ENCODE data around the gene FCN2.

Gene FCN2

GRCh38 chr9:134913041-134913712, 32.6 kb downstream of the FCN2 start:
- DNase-seq, result no peak

GRCh38 chr9:134913713-134914500, 33.3 kb downstream of the FCN2 start:
- DNase-seq, result no peak

DNA sequence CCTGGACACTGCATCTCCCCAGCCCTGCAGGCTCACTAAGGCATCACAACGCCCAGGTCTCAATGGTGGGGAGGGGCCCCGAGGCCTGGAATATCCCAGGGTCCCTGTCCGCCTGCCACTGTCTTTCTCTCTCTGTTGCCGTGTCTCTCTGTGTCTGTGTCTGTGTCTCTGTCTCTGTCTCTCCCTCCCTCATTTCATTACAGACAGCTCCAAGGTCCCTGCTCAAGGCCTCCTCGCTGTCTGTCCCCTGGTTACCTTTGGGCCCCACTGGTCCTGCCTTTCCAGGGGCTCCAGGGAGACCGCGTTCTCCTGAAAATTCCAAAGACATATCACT, 33.9 kb downstream of the FCN2 start:
- no peak for DNase-seq

DNA sequence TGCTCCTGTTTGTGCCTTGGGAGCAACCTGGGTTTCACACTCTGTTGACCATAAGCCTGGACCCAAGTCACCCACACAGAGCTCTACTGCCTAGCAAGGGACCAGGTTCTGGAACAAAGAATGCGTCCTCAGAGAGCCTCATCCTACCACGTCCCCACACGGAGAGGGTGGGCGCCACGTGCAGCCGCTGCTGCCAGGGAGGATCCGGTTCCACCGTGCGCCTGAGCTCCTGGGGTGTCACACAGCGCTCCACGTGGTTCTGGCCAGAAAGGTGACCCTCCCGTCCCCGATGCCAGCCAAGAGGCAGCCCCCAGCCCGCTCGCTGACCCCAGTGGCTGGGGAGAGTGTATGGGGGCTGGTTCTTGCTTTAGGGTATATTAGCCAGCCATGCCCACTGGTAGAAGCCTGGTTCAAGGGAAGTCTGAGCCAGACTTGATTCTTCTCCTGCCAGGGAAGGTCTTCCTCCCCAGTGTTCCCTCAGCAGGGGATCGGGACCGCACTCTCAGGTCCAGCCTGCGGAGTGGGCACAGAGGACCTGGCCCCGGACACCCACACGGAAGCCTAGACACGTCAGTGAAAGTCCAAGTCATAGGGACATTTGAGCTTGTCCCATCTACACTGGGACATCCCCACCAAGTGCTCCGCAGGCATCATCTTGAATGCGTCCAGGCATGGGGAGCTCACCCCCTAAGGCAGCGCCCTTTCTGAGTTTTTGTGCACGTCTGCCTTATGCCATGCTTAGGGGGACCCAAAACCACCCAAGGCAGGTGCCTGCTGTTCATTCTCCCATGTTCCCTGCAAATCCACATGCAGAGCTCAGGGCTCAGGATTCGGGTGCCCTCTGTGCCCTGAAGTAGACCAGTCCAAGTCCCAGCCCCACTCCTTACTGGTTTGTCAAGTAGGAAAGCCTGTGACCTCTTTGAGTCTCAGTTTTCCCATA, 34.7 kb downstream of the FCN2 start:
- no peak for DNase-seq

- DNase-seq, result no peak
These were observed 35.6 kb downstream of the FCN2 start for GRCh38 chr9:134916161-134916665.

DNA sequence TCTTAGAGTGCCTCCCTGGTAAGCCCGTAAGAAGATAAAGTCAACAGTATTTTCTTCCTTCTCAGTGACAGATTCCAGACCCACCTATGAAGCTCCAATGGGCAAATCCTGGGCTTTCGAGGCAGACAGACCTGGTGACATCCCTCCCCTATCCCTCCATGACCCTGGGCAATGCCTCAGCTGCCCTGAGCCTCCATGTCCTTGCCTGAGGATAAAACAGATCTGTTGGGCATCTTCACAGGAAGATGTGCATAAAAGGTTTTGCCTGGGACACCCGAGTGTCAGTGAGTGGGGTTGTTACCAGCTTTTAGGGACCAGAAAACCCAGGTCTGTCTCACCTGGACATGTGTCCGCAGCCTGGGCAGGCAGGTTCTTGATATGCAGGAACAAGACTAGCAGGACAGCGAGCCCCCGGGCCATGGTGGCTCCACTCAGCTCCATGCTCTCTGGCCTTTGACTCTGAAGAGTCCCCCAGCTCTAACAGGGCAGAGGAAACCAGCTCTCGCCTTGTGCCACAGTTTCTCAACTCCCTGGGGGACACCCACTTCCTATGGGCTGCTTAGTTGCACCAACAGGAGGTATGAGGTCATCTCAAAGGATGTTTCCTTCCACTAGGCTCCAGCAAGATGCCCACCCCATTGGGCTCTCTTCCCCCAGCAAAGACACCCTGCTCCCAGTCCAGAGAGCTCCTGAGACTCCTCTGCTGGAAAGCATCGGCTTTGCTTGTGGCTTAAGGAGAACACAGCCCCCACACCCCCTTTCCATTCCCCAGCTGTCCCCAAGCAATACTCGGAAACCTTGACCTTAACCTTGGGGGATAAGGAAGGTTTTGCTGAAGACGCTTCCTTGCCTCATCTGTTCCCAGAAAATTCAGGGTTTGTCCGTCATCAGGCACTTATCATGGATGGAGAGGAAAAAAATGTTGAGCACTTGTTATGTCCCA, 37.1 kb downstream of the FCN2 start, which contains the start of gene FCN1:
FCN1 (minus strand) TSS at position 482 of the 943 bp plus-strand sequence; CDS start at position 441, 41 bp downstream.
- no peak for DNase-seq

- DNase-seq, result no peak
These were observed 38.0 kb downstream of the FCN2 start for GRCh38 chr9:134918646-134919045.

- DNase-seq, result no peak
These were observed 38.7 kb downstream of the FCN2 start for GRCh38 chr9:134919303-134919702.

DNA sequence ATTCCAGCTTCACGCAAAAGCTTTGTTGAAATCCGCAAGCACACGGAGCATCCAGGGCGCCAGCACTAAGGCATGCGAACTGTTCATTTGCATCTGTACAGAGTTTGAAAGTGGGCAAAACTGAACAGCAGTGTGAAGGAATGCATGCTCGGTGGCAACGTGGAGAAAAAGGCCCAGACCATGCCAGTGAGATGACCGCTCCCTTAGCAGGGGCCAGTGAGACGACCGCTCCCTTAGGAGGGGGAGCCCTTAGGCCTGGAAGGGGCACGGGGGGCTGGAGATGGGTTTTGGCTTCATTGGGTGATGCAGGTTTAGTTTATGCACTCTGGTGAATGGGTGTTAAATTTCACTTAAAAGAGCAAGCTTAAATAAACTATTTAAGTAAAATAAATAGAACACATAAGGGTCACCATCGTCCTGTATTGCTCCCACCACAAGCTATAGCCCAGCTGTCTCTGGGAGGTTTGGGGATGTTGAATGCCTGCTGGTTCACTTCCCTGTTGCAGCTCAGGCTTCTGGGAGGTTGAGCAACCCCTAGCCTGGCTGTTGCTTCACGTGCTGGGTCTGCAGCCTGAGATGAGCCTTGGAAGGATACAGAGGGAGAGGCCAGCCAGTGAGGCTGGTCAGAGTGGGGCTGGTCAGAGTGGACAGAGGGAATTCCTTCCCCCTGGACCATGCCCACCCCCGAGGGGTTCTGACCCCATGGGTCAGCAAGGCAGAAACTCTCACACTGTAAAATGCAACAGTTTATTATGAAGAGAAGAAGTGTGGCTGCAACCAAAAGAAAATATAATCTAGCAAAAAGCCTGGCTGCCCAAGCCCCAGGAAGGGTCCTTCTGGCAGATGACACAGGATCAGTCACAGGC, 41.7 kb downstream of the FCN2 start:
- DNase-seq, result no peak

DNA sequence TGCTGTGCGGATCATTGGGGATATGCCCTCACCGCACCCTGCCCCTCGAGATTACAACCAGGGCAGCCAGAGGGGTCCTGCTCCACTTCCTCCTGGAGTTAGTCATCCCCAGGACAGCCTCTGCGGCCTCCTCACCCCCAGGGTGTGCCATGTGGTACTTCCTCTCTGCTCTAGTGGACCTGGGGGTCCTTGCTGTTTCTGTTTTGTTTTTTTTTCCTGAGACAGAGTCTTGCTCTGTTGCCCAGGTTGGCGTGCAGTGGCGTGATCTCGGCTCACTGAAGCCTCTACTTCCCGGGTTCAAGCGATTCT, 42.3 kb downstream of the FCN2 start:
- DNase-seq, result no peak

- DNase-seq, result no peak
These were observed 42.9 kb downstream of the FCN2 start for GRCh38 chr9:134923466-134923865.

DNA sequence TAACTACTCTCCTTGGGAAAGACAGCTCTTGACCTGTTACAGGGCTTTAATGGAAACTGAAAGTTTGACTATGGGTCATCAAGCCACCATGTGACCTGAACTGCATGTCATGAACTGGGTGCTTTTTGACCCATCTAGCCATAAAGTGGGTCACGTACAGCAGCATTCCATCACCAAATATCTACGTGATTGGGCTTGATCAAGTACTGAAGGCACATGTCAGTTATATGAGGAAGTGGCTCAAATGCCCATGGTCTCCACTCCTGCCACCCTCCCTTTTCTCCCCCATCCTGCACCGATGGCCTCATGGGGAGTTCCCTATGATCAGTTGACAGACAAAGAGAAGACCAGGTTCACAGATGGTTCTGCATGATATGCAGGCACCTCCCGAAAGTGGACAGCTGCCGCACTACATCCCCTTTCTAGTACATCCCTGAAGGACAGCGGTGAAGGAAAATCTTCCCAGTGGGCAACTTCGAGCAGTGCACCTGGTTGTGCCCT, 44.5 kb downstream of the FCN2 start:
- DNase-seq, result no peak

DNA sequence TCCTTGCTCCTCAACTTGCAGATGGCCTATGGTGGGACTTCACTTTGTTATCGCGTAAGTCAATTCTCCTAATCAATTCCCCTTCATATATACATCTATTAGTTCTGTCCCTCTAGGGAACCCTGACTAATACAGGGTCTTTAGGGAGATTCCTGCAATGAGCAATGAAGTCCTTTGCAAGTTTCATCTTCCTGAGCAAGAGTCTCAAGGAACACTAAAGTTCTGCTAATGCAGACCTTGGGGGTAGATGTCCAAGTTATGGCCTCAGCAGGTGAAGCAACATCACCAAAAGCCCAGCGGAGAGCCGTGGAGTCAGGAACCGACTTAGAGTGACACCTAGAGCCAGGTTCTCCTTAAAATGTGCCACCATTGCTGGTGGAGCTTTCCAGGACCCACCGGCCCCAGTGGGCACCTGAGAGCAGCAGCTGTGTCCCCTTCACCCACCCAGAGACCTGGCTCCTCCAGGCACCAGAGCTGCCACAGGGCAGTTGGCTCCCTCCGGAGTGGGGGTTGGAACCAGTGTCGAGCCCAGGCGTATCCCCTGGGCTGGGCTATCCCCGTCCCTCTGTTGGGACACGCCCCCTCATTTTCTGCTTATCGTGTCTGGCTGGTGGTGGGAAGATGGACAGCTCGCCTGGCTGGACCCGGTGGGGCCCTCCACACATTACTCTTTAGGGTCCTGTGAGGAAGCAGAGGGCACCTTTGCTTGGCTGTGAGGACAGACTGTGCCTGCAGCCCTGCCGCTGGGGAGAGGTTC, 48.0 kb downstream of the FCN2 start:
- DNase-seq, result no peak

DNA sequence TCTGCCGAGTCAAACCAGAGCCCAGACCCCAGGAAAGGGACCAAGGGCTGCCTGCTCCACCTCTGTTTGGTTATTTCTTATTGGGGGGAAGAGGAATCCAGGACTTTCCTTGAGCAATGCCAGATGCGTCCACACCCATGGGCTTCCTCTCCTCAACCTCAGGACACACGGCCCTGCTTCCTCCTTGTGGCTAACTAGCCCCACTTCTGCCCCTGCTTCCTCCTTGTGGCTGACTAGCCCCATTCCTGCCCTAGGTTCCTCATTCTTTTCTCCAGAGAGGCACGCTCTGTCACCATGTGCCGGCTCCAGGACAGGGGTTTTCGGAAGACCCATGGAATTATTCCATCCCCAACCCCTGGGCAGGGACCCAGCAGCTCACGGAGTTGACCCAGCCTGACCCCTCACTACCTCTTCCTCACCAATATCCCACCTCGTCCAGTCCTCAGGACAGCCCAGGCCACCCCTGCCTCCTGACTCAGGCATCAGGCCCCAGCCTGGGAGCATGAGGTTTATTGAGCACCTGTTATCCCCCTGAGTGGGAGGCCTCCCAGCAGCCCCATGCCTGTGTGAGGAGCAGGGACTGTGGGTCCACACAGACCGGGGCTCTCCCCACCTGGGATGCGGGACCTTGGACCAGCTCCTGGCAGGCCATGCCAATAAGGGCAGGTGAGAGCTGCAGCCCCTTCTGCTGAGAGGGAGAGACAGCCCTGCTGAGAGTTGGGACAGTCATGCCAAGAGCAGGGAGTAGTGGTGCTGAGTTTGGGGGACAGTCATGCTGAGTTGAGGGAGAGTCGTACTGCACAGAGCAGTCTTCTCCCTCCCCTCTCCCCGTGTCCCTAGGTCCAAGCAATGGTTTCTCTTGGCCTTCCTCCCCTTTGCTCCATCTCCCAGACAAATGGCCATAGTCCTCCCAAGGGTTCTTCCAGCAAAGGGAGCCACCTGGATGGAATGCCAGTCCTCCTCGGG, 48.9 kb downstream of the FCN2 start:
- no peak for DNase-seq

DNA sequence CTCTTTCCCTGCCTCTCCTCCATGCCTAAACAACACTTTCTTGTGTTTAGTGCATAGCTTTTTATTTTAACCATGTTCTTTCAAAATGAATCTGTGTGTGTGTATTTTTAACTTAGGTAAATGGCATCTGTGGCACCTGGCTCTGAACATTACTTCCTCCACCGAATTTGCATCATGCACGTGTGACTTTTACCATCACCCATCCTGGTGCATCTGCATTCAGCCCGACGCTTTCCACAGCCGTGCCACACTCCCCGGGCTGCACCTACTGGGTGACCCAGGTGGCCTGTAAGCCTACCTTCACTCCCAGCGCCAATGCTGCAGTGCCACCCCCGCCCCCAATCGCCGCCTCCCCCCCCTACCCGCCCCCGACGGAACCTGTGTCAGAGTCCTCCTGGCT, 49.8 kb downstream of the FCN2 start:
- no peak for DNase-seq

DNA sequence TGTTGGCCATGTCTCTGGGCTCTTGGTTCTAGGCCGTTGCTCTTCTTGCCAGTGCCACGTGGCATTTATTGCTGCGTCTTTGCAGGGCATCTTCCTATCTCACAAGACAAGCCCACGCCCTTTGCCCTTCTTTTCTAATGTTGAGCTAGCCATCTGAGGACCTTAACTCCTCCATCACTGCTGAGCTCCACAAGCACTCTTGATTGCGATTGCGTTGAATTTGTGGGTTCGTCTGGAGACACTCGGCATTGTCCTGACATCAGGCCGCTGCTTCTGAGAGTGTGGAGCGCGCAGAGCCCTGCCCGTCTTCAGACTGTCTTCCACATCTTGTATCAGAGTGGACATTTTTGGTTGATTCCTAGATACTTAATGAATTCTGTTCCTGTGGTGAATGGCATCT, 51.6 kb downstream of the FCN2 start:
- no peak for DNase-seq

GRCh38 chr9:134932606-134933005, 52.0 kb downstream of the FCN2 start:
- DNase-seq, result no peak

DNA sequence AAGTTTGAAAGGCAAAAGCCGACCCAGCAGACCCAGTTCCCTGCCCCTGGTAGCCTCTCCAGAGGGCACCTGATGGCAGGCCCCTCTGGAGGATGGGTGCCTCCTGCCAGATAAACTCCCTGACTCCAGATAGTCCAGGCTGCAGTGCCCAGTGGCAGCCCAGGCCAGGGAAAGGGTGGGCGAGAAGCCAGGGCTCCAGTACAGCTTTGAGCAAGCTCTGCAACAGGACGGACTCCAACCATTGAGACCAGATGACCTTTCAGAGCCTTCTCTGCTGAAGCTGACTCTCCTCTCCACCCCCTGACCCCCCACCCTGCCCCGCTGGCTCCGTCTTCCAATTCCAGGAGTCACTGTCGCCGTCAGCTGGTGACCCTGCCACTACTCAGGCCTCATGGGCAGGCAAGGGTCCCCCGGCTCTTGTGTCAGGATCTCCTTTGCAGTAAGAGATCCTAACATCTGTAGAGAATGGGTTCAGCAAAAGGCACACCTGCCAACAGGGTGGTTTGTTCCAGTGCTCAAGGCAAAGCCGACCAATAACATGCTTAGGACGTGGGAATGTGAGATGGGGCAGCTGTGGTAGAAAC, 52.6 kb downstream of the FCN2 start:
- no peak for DNase-seq
